Large intestine (tissue), 3 donors: Measurements from ENCODE around the gene PSMC1. TPM values are rescaled to one million over a fixed set of nuclear protein-coding genes. Genes with fewer than 3 reads are reported as not detected.

Experiments used
- DNase-seq, 2 donors: peaks; one replicate each; pipeline versions ENCODE4 v3.0.0 to v3.0.0-alpha.2; 2013
- H3K27ac ChIP-seq: one replicate; pipeline ENCODE4 v1.5.1; 2013; ENCODE audit warnings: low read length
- H3K27me3 ChIP-seq: 2 replicates; pipeline ENCODE4 v1.6.1; 2013; ENCODE audit warnings: low read length; ENCODE audit not compliant: control insufficient read depth, insufficient read depth
- H3K36me3 ChIP-seq: 2 replicates; pipeline ENCODE4 v1.6.1; 2013; ENCODE audit warnings: low read length; ENCODE audit not compliant: control insufficient read depth, insufficient read depth
- H3K4me1 ChIP-seq: one replicate; pipeline ENCODE4 v1.6.1; 2013; ENCODE audit warnings: low read length; ENCODE audit not compliant: control insufficient read depth, insufficient read depth
- H3K4me3 ChIP-seq: one replicate; pipeline ENCODE4 v1.5.1; 2013; ENCODE audit warnings: low read length
- H3K9me3 ChIP-seq: one replicate; pipeline ENCODE4 v1.6.1; 2013; ENCODE audit warnings: mild to moderate bottlenecking, low read depth, low read length, moderate library complexity; ENCODE audit not compliant: control insufficient read depth
- WGBS: methylation state at CpG from one replicate; pipeline ENCODE4 v1.1.5; 2013; ENCODE audit warnings: low lambda C conversion rate; ENCODE audit not compliant: insufficient coverage; 5-methylcytosine and 5-hydroxymethylcytosine counted together
- polyA plus RNA-seq: library from polyadenylated mRNA; unstranded; fragments of 120-200 nt; gene quantifications from one replicate; pipeline ENCODE4 v1.2.1, GENCODE V29; 2013

Gene PSMC1
- polyA plus RNA-seq, 1 donor = 135 TPM

- no peak for DNase-seq
- no CpG with 5 or more reads among the region's 9 CpGs for WGBS
- H3K36me3 ChIP-seq = peaks cover 78% of the 10 kb centered on the region
- no peak overlapping the region for H3K4me3 ChIP-seq
- no peaks in the 10 kb centered on the region for H3K4me1 ChIP-seq
- no peaks in the 10 kb centered on the region for H3K27me3 ChIP-seq
- no peaks in the 10 kb centered on the region for H3K9me3 ChIP-seq
- no peak overlapping the region for H3K27ac ChIP-seq
These were observed 19.1 kb downstream of the PSMC1 start for GRCh38 chr14:90275458-90275814.

GRCh38 chr14:90275820-90276219, 19.5 kb downstream of the PSMC1 start:
- H3K9me3 ChIP-seq = no peaks in the 10 kb centered on the region
- WGBS = no CpG with 5 or more reads among the region's 8 CpGs
- no peaks in the 10 kb centered on the region for H3K4me1 ChIP-seq
- H3K4me3 ChIP-seq = no peak overlapping the region
- DNase-seq = no peak
- H3K27ac ChIP-seq = no peak overlapping the region
- peaks cover 78% of the 10 kb centered on the region for H3K36me3 ChIP-seq
- no peaks in the 10 kb centered on the region for H3K27me3 ChIP-seq

GRCh38 chr14:90276646-90277367, 20.5 kb downstream of the PSMC1 start:
- H3K36me3 ChIP-seq = peaks cover 81% of the 10 kb centered on the region
- no peak overlapping the region for H3K27ac ChIP-seq
- DNase-seq = no peak
- H3K4me3 ChIP-seq = no peak overlapping the region
- no CpG with 5 or more reads among the region's 18 CpGs for WGBS
- H3K4me1 ChIP-seq = no peaks in the 10 kb centered on the region
- no peaks in the 10 kb centered on the region for H3K27me3 ChIP-seq
- no peaks in the 10 kb centered on the region for H3K9me3 ChIP-seq

- no peak overlapping the region for H3K27ac ChIP-seq
- no peaks in the 10 kb centered on the region for H3K4me1 ChIP-seq
- no peaks in the 10 kb centered on the region for H3K9me3 ChIP-seq
- DNase-seq = no peak
- peaks cover 75% of the 10 kb centered on the region for H3K36me3 ChIP-seq
- WGBS = no CpG with 5 or more reads among the region's 24 CpGs
- H3K4me3 ChIP-seq = no peak overlapping the region
- H3K27me3 ChIP-seq = no peaks in the 10 kb centered on the region
These were observed 21.3 kb downstream of the PSMC1 start for GRCh38 chr14:90277581-90278198.

- Histone ChIP-seq H3K27ac (no peak overlapping the region), H3K4me1 (no peaks in the 10 kb centered on the region), H3K9me3 (no peaks in the 10 kb centered on the region), H3K36me3 (peaks cover 74% of the 10 kb centered on the region), H3K27me3 (no peaks in the 10 kb centered on the region), H3K4me3 (no peak overlapping the region)
- no peak for DNase-seq
- WGBS = no CpG with 5 or more reads among the region's 35 CpGs
These were observed 22.1 kb downstream of the PSMC1 start for GRCh38 chr14:90278199-90279175.

- H3K4me3 ChIP-seq = no peak overlapping the region
- no peaks in the 10 kb centered on the region for H3K27me3 ChIP-seq
- H3K27ac ChIP-seq = no peak overlapping the region
- no peaks in the 10 kb centered on the region for H3K4me1 ChIP-seq
- H3K9me3 ChIP-seq = no peaks in the 10 kb centered on the region
- DNase-seq = no peak
- WGBS = no CpG with 5 or more reads among the region's 7 CpGs
- peaks cover 74% of the 10 kb centered on the region for H3K36me3 ChIP-seq
These were observed 23.7 kb downstream of the PSMC1 start for GRCh38 chr14:90280096-90280495.

- no peak overlapping the region for H3K27ac ChIP-seq
- WGBS = no CpG with 5 or more reads among the region's 8 CpGs
- no peaks in the 10 kb centered on the region for H3K27me3 ChIP-seq
- H3K9me3 ChIP-seq = no peaks in the 10 kb centered on the region
- H3K36me3 ChIP-seq = peaks cover 74% of the 10 kb centered on the region
- DNase-seq = no peak
- no peaks in the 10 kb centered on the region for H3K4me1 ChIP-seq
- H3K4me3 ChIP-seq = no peak overlapping the region
These were observed 24.9 kb downstream of the PSMC1 start for GRCh38 chr14:90281261-90281660.

GRCh38 chr14:90281756-90282155, 25.4 kb downstream of the PSMC1 start:
- DNase-seq = no peak
- Histone ChIP-seq H3K4me1 (no peaks in the 10 kb centered on the region), H3K9me3 (no peaks in the 10 kb centered on the region), H3K36me3 (peaks cover 75% of the 10 kb centered on the region), H3K27ac (no peak overlapping the region), H3K4me3 (no peak overlapping the region), H3K27me3 (no peaks in the 10 kb centered on the region)

GRCh38 chr14:90287791-90288190, 31.4 kb downstream of the PSMC1 start:
- Histone ChIP-seq H3K36me3 (peaks cover 80% of the 10 kb centered on the region), H3K27me3 (no peaks in the 10 kb centered on the region), H3K4me3 (no peak overlapping the region), H3K4me1 (peaks cover 7% of the 10 kb centered on the region), H3K27ac (no peak overlapping the region), H3K9me3 (no peaks in the 10 kb centered on the region)
- DNase-seq = no peak
- whole genome bisulfite sequencing = no CpG with 5 or more reads among the region's 14 CpGs

- Histone ChIP-seq H3K4me1 (peaks cover 7% of the 10 kb centered on the region), H3K27ac (peak overlapping the region; percentile 5), H3K27me3 (no peaks in the 10 kb centered on the region), H3K4me3 (no peak overlapping the region), H3K9me3 (no peaks in the 10 kb centered on the region), H3K36me3 (peaks cover 79% of the 10 kb centered on the region)
- peak; percentile 80 to 88 for DNase-seq
- no CpG with 5 or more reads among the region's 12 CpGs for WGBS
These were observed 32.5 kb downstream of the PSMC1 start for GRCh38 chr14:90288651-90289355.
